PFSK-1 (cell line): ENCODE results near the gene COX17.

ENCODE experiments used
- FOXP2 ChIP-seq: optimal IDR thresholded peaks from 2 replicates; pipeline ENCODE3; 2011; ENCODE audit warnings: borderline replicate concordance, control low read depth, inconsistent platforms; ENCODE audit not compliant: insufficient read depth; ENCODE audit errors: extremely low read length, extremely low read depth
- POLR2AphosphoS5 ChIP-seq: IDR thresholded peaks from 2 replicates; pipeline ENCODE4 v1.6.1; 2012; ENCODE audit warnings: low read depth, mild to moderate bottlenecking, control low read depth, low read length, moderate library complexity
- SIN3A ChIP-seq: IDR thresholded peaks from 2 replicates; pipeline ENCODE4 v1.6.1; 2012; ENCODE audit warnings: mild to moderate bottlenecking, low read length, moderate library complexity, borderline replicate concordance; ENCODE audit not compliant: insufficient read depth
- TAF1 ChIP-seq: IDR thresholded peaks from 2 replicates; pipeline ENCODE4 v1.6.1; 2012; ENCODE audit warnings: low read length, control low read depth, borderline replicate concordance; ENCODE audit not compliant: insufficient read depth
- TF ChIP-seq, protein P1 (sequence below), 2 experiments: IDR thresholded peaks; 2 replicates each; pipeline versions ENCODE4 v1.6.1 to v1.8.0; 2011 to 2012; ENCODE audit warnings: low read depth in 2 of 2, low read length in 2 of 2, control low read depth in 1 of 2, inconsistent platforms in 1 of 2, mild to moderate bottlenecking in 1 of 2, moderate library complexity in 1 of 2; ENCODE audit not compliant: insufficient read depth in 1 of 2

Gene COX17

GRCh38 chr3:119643528-119643927 lies 33.7 kb downstream of the COX17 start:
- no peak for TF ChIP-seq SIN3A
- no peak for TF ChIP-seq TAF1
- TF ChIP-seq FOXP2 = no peak

GRCh38 chr3:119642746-119643473 lies 34.3 kb downstream of the COX17 start:
- no peak for TF ChIP-seq TAF1
- TF ChIP-seq POLR2AphosphoS5 = no peak
- TF ChIP-seq FOXP2 = no peak
- TF ChIP-seq SIN3A = no peak
- TF ChIP-seq, protein P1, sequence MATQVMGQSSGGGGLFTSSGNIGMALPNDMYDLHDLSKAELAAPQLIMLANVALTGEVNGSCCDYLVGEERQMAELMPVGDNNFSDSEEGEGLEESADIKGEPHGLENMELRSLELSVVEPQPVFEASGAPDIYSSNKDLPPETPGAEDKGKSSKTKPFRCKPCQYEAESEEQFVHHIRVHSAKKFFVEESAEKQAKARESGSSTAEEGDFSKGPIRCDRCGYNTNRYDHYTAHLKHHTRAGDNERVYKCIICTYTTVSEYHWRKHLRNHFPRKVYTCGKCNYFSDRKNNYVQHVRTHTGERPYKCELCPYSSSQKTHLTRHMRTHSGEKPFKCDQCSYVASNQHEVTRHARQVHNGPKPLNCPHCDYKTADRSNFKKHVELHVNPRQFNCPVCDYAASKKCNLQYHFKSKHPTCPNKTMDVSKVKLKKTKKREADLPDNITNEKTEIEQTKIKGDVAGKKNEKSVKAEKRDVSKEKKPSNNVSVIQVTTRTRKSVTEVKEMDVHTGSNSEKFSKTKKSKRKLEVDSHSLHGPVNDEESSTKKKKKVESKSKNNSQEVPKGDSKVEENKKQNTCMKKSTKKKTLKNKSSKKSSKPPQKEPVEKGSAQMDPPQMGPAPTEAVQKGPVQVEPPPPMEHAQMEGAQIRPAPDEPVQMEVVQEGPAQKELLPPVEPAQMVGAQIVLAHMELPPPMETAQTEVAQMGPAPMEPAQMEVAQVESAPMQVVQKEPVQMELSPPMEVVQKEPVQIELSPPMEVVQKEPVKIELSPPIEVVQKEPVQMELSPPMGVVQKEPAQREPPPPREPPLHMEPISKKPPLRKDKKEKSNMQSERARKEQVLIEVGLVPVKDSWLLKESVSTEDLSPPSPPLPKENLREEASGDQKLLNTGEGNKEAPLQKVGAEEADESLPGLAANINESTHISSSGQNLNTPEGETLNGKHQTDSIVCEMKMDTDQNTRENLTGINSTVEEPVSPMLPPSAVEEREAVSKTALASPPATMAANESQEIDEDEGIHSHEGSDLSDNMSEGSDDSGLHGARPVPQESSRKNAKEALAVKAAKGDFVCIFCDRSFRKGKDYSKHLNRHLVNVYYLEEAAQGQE (IDR thresholded peaks at IDR 0.05; ENCODE audit: insufficient read depth in 1 of 2, low read depth in 2 of 2, low read length in 2 of 2) = no peak

- TF ChIP-seq FOXP2 (no peak), TAF1 (no peak), SIN3A (no peak), POLR2AphosphoS5 (no peak)
- TF ChIP-seq, protein P1 (IDR thresholded peaks at IDR 0.05; ENCODE audit: insufficient read depth in 1 of 2, low read depth in 2 of 2, low read length in 2 of 2) = no peak
These were observed 35.8 kb downstream of the COX17 start for GRCh38 chr3:119641416-119641815.

GRCh38 chr3:119639494-119640350 lies 37.5 kb downstream of the COX17 start:
- TF ChIP-seq POLR2AphosphoS5 (no peak), SIN3A (no peak), FOXP2 (no peak), TAF1 (no peak)
- TF ChIP-seq, protein P1 (IDR thresholded peaks at IDR 0.05; ENCODE audit: insufficient read depth in 1 of 2, low read depth in 2 of 2, low read length in 2 of 2) = no peak

DNA sequence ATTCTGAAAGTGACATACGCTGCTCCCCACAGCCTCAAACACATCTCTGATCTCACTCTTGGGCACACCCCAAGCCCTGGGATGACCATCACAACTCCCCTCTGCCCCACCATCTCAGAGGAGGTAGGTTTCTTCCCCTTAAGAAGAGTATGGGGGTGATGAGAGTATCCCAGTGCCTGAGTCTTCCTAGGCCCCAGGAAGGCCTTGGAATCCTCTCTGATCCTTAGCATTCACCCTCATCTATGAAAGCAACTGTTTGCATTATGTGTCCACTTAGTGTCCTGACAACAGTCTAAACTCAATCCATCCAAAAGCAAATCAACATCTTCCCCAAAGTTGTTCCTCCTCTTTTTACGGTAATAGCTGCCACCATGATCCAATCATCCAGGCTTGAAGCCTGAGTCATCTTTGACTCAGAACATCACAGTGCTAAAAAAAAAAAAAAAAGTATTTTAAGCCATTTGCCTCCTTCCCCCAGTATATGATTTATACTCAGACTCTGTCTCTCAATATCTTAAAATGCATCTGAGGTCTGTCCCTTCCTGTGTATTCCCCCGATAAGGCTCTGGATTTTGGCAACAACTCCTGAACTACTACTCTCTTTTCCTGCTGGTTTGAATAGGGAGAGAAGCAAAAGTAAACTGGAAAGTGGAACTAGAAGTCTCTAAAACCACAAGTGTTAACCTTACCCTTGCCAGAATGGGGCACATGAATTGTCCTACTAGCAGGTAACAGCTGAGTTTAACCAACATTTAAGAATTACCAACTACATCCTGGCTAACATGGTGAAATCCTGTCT lies 39.3 kb downstream of the COX17 start:
- TF ChIP-seq TAF1 (no peak), FOXP2 (no peak), SIN3A (no peak), POLR2AphosphoS5 (no peak)
- TF ChIP-seq, protein P1 (IDR thresholded peaks at IDR 0.05; ENCODE audit: insufficient read depth in 1 of 2, low read depth in 2 of 2, low read length in 2 of 2) = no peak
